HEK293 (cell line): Measurements from ENCODE around the gene IDH3A.

Experiments used
- CTCF ChIA-PET: fragments of 350-600 bp; formaldehyde crosslinking; extraction: SDS; loops from one replicate; lab custom pipeline; 2021; ENCODE audit warnings: antibody characterized with exemption; lab: Yijun Ruan, JAX
- POLR2A ChIA-PET: fragments of 300-600 bp; formaldehyde crosslinking; extraction: SDS; loops from one replicate; lab custom pipeline; 2020; ENCODE audit warnings: antibody characterized with exemption, inconsistent platforms; lab: Yijun Ruan, JAX
- H3K27ac ChIP-seq: fragments of 200-500 bp; sonication (Bioruptor generic); 2 replicates; pipeline ENCODE4 v1.5.1; 2014; ENCODE audit warnings: low read depth, low read length, control low read depth, inconsistent platforms; ENCODE audit errors: extremely low read depth
- H3K36me3 ChIP-seq, 2 experiments: fragments of 200-500 bp in 1 of 2; sonication (Bioruptor generic) in 1 of 2; 1 replicate in 1 of 2; 2 replicates in 1 of 2; pipeline ENCODE4 v1.5.1; 2014 to 2017; ENCODE audit warnings: inconsistent platforms in 2 of 2, low read length in 2 of 2; ENCODE audit not compliant: control insufficient read depth in 2 of 2, insufficient read depth in 1 of 2
- H3K4me1 ChIP-seq: fragments of 200-500 bp; sonication (Bioruptor generic); 2 replicates; pipeline ENCODE4 v1.5.1; 2014; ENCODE audit warnings: mild to moderate bottlenecking, low read length, inconsistent platforms; ENCODE audit not compliant: control insufficient read depth, insufficient read depth
- H3K4me3 ChIP-seq: 2 replicates; pipeline ENCODE4 v1.5.1; 2011; ENCODE audit warnings: low read depth, mild to moderate bottlenecking, control low read depth, low read length, moderate library complexity
- H3K9me3 ChIP-seq: fragments of 200-500 bp; sonication (Bioruptor generic); 2 replicates; pipeline ENCODE4 v1.5.1; 2014; ENCODE audit warnings: low read depth, low read length, inconsistent platforms; ENCODE audit not compliant: control insufficient read depth, insufficient read depth
- GLIS1 ChIP-seq: fragments of 450-650 bp; formaldehyde crosslinking; IDR thresholded peaks from 2 replicates; pipeline ENCODE4 v1.5.1; 2016; ENCODE audit warnings: missing biosample characterization, missing genetic modification characterization
- KLF7 ChIP-seq: fragments of 450-650 bp; formaldehyde crosslinking; IDR thresholded peaks from 2 replicates; pipeline ENCODE4 v1.5.1; 2016; ENCODE audit warnings: missing biosample characterization, missing genetic modification characterization, borderline replicate concordance
- PRDM4 ChIP-seq: fragments of 450-650 bp; formaldehyde crosslinking; IDR thresholded peaks from 2 replicates; pipeline ENCODE4 v1.5.1; 2017; ENCODE audit warnings: missing biosample characterization, missing genetic modification characterization
- PRDM6 ChIP-seq: fragments of 450-650 bp; formaldehyde crosslinking; IDR thresholded peaks from 2 replicates; pipeline ENCODE4 v1.5.1; 2017; ENCODE audit warnings: missing biosample characterization, missing genetic modification characterization
- REST ChIP-seq: fragments of 450-650 bp; formaldehyde crosslinking; IDR thresholded peaks from 2 replicates; pipeline ENCODE4 v1.5.1; 2016; ENCODE audit warnings: missing biosample characterization, missing genetic modification characterization
- SCRT2 ChIP-seq: fragments of 450-650 bp; formaldehyde crosslinking; IDR thresholded peaks from 2 replicates; pipeline ENCODE4 v1.5.1; 2016; ENCODE audit warnings: missing biosample characterization, missing genetic modification characterization
- TSHZ1 ChIP-seq: fragments of 450-650 bp; formaldehyde crosslinking; IDR thresholded peaks from 2 replicates; pipeline ENCODE4 v1.5.1; 2016; ENCODE audit warnings: missing biosample characterization, missing genetic modification characterization, borderline replicate concordance
- ZFP41 ChIP-seq: fragments of 450-650 bp; formaldehyde crosslinking; IDR thresholded peaks from 2 replicates; pipeline ENCODE4 v1.5.1; 2016; ENCODE audit warnings: missing biosample characterization, missing genetic modification characterization, borderline replicate concordance
- ZNF121 ChIP-seq: fragments of 450-650 bp; formaldehyde crosslinking; IDR thresholded peaks from 2 replicates; pipeline ENCODE4 v1.5.1; 2016; ENCODE audit warnings: missing biosample characterization, missing genetic modification characterization
- ZNF146 ChIP-seq: fragments of 450-650 bp; formaldehyde crosslinking; IDR thresholded peaks from 2 replicates; pipeline ENCODE4 v1.5.1; 2016; ENCODE audit warnings: missing biosample characterization, missing genetic modification characterization
- ZNF174 ChIP-seq: fragments of 450-650 bp; formaldehyde crosslinking; IDR thresholded peaks from 2 replicates; pipeline ENCODE4 v1.5.0; 2017; ENCODE audit warnings: missing biosample characterization, mild to moderate bottlenecking, missing genetic modification characterization
- ZNF324 ChIP-seq: fragments of 450-650 bp; formaldehyde crosslinking; IDR thresholded peaks from 2 replicates; pipeline ENCODE4 v1.5.1; 2016; ENCODE audit warnings: missing biosample characterization, missing genetic modification characterization
- ZNF354C ChIP-seq: fragments of 450-650 bp; formaldehyde crosslinking; IDR thresholded peaks from 2 replicates; pipeline ENCODE4 v1.5.1; 2016; ENCODE audit warnings: missing biosample characterization, missing genetic modification characterization, low read depth, borderline replicate concordance
- ZNF544 ChIP-seq: fragments of 450-650 bp; formaldehyde crosslinking; IDR thresholded peaks from 2 replicates; pipeline ENCODE4 v1.5.0; 2017; ENCODE audit warnings: missing biosample characterization, missing genetic modification characterization
- ZNF548 ChIP-seq: fragments of 450-650 bp; formaldehyde crosslinking; IDR thresholded peaks from 2 replicates; pipeline ENCODE4 v1.5.1; 2016; ENCODE audit warnings: missing biosample characterization, missing genetic modification characterization
- ZNF610 ChIP-seq: fragments of 450-650 bp; formaldehyde crosslinking; IDR thresholded peaks from 2 replicates; pipeline ENCODE4 v1.5.1; 2016; ENCODE audit warnings: missing biosample characterization, missing genetic modification characterization, borderline replicate concordance

The IDH3A gene

GRCh38 chr15:78157203-78157602 is 8.0 kb downstream of the IDH3A start:
- no peak overlapping the region for H3K27ac ChIP-seq

GRCh38 chr15:78159395-78159794 is 10.2 kb downstream of the IDH3A start:
- ChIA-PET POLR2A (no interaction called here), CTCF (interaction anchor here (0.7 to 3.8 kb wide), 3 partner anchors 18 to 95 kb away, joined by 4 to 12 read pairs (median 7); no protein-coding TSS in a partner anchor)
- Histone ChIP-seq H3K36me3 (peaks cover 57 to 68% of the 10 kb centered on the region in 2 experiments), H3K4me3 (no peak overlapping the region), H3K4me1 (peaks cover 18% of the 10 kb centered on the region), H3K9me3 (no peaks in the 10 kb centered on the region), H3K27ac (no peak overlapping the region)
- TF ChIP-seq ZNF548 (tag by site-specific recombination) = no peak
- no peak for TF ChIP-seq GLIS1
- no peak for TF ChIP-seq ZFP41 (tag by site-specific recombination)
- TF ChIP-seq REST (tag by site-specific recombination) = no peak
- no peak for TF ChIP-seq ZNF544 (tag by site-specific recombination)
- no peak for TF ChIP-seq ZNF174 (tag by site-specific recombination)
- TF ChIP-seq ZNF324 (tag by site-specific recombination) = no peak
- TF ChIP-seq SCRT2 (tag by site-specific recombination) = no peak
- no peak for TF ChIP-seq ZNF354C (tag by site-specific recombination)
- no peak for TF ChIP-seq KLF7 (tag by site-specific recombination)
- TF ChIP-seq TSHZ1 (tag by site-specific recombination) = no peak
- TF ChIP-seq PRDM4 (tag by site-specific recombination) = no peak
- no peak for TF ChIP-seq ZNF146 (tag by site-specific recombination)
- no peak for TF ChIP-seq ZNF121 (tag by site-specific recombination)

More at GRCh38 chr15:78157203-78157602, 8.0 kb downstream of the IDH3A start:
- Histone ChIP-seq H3K4me3 (no peak overlapping the region), H3K4me1 (peaks cover 18% of the 10 kb centered on the region), H3K9me3 (no peaks in the 10 kb centered on the region)
- TF ChIP-seq GLIS1 = peak; percentile 54; the same call in 1 of the 2 replicates
- TF ChIP-seq PRDM6 = peak; percentile 18; the same call in 1 of the 2 replicates
- TF ChIP-seq ZNF610 (tag by site-specific recombination) = no peak
- TF ChIP-seq, all 188 proteins: peak for 2
- POLR2A ChIA-PET = interaction anchor here (0.6 kb wide), 1 partner anchor 143 kb away, joined by 3 read pairs; the partner anchor contains the start of gene SKIC8
- peaks cover 42 to 55% of the 10 kb centered on the region in 2 experiments for H3K36me3 ChIP-seq
- CTCF ChIA-PET = interaction anchor here (0.6 to 3.0 kb wide), 6 partner anchors 9 to 84 kb away, joined by 3 to 12 read pairs (median 3); no protein-coding TSS in a partner anchor
